Measurements from ENCODE around the gene FAAP20. TPM values are rescaled to one million over a fixed set of nuclear protein-coding genes. Genes with fewer than 3 reads are reported as not detected.

Gene FAAP20
- total and polyA plus RNA-seq, 10 of the 15 experiments (the other 5 are each of a cell fraction or from before 2014, with no cell fraction given), result 0.79 to 91.8 (median 20.9) TPM

DNA sequence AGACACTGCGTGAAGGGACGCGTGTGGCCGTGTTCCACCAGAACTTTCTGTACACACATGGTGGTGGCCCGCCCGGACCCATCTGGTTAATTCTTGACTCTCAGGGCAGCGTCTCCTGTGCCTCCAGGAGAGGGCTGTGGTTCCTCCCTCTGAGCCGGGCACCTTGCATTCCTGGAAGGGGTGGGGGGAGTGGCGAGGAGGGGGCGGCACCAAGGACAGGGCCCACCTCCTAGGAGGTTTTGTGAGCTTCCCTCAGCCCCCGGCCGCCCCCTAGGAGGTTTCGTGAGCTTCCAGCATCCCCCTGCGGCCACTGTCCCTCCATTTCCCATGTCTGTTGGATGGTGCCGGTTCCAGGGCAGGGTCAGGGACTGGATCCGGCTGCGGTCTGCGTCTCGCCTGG is 28.9 kb downstream of the FAAP20 start:
- ChIA-PET POLR2A (no interaction called here), CTCF (interaction anchor here (1.2 kb wide), 1 partner anchor 9 kb away, joined by 3 read pairs; no protein-coding TSS in a partner anchor), SMC1A (ENCODE audit: uncharacterized antibody, unreplicated experiment) (no interaction called here), RAD21 (ENCODE audit: unreplicated experiment) (no interaction called here)
- H4K20me1 ChIP-seq (ENCODE audit: control insufficient read depth, insufficient read depth), result no peaks in the 10 kb centered on the region
- no peaks in the 10 kb centered on the region; a peak in 1 of 4 replicates for H3K36me3 ChIP-seq (ENCODE audit: control insufficient read depth in 2 of 2, insufficient read depth in 2 of 2, low read length in 1 of 2)
- intact Hi-C loops (cut with micrococcal nuclease; ENCODE audit: unreplicated experiment) (no loop called here), in situ Hi-C loops (cut with MboI) (no loop called here)
- ATAC-seq, result no peak
- H2AFZ ChIP-seq (ENCODE audit: control insufficient read depth, low read depth, low read length), result no peak overlapping the region
- no peak overlapping the region for H3K4me3 ChIP-seq
- WGBS (ENCODE audit: insufficient coverage, insufficient replicate concordance, low lambda C conversion rate, missing lambda C conversion rate), result 83% methylated on average over 16 of the region's 19 CpGs
- H3K9me3 ChIP-seq (replicated peaks; ENCODE audit: control insufficient read depth, insufficient read depth, low read length), result no peaks in the 10 kb centered on the region; the same call in 1 of the 3 replicates
- TF ChIP-seq IKZF1 (conservative IDR thresholded peaks at IDR 0.05) (no peak), POLR2AphosphoS2 (IDR thresholded peaks at IDR 0.05; ENCODE audit: low read depth, low read length) (no peak), TCF7 (IDR thresholded peaks at IDR 0.05; ENCODE audit: borderline replicate concordance) (no peak), E2F4 (IDR thresholded peaks at IDR 0.05; ENCODE audit: low read depth, low read length) (no peak)
- no peak for FAIRE-seq
- H3K27me3 ChIP-seq (replicated peaks in 1 of 2; ENCODE audit: control insufficient read depth in 2 of 2, insufficient read depth in 2 of 2, low read length in 1 of 2), result no peaks in the 10 kb centered on the region
- no peak for DNase-seq (ENCODE audit: low read depth, low spot score)
- H3K4me1 ChIP-seq (ENCODE audit: control insufficient read depth, insufficient read depth, low read length), result no peaks in the 10 kb centered on the region
- no TSS peak for BruUV-seq (replicated peaks)
- H3K4me2 ChIP-seq (ENCODE audit: control insufficient read depth, insufficient read depth), result no peak overlapping the region
- H3K27ac ChIP-seq (ENCODE audit: control insufficient read depth, insufficient read depth), result no peak overlapping the region
- H3K9ac ChIP-seq (ENCODE audit: control insufficient read depth, insufficient read depth, low read length), result no peak overlapping the region
- H3K79me2 ChIP-seq (ENCODE audit: control insufficient read depth, insufficient read depth, low read length), result no peaks in the 10 kb centered on the region

- BruUV-seq (replicated peaks), result no TSS peak
- ChIA-PET CTCF (no interaction called here), SMC1A (ENCODE audit: uncharacterized antibody, unreplicated experiment) (no interaction called here), RAD21 (ENCODE audit: unreplicated experiment) (no interaction called here), POLR2A (no interaction called here)
- no peaks in the 10 kb centered on the region for H3K79me2 ChIP-seq (ENCODE audit: control insufficient read depth, insufficient read depth, low read length)
- no peak overlapping the region for H3K4me3 ChIP-seq
- H3K27ac ChIP-seq (ENCODE audit: control insufficient read depth, insufficient read depth), result no peak overlapping the region
- H3K9me3 ChIP-seq (replicated peaks; ENCODE audit: control insufficient read depth, insufficient read depth, low read length), result no peaks in the 10 kb centered on the region; the same call in 1 of the 3 replicates
- in situ Hi-C loops (cut with MboI) (no loop called here), intact Hi-C loops (cut with micrococcal nuclease; ENCODE audit: unreplicated experiment) (no loop called here)
- TF ChIP-seq NFYA (IDR thresholded peaks at IDR 0.05; ENCODE audit: borderline replicate concordance, low read depth, low read length) (no peak), HDAC2 (IDR thresholded peaks at IDR 0.05) (no peak), RELA (IDR thresholded peaks at IDR 0.05; ENCODE audit: borderline replicate concordance, partially characterized antibody) (no peak), CHD1 (IDR thresholded peaks at IDR 0.05; ENCODE audit: low read depth, low read length) (no peak), NBN (IDR thresholded peaks at IDR 0.05) (no peak), ZNF384 (IDR thresholded peaks at IDR 0.05; ENCODE audit: borderline replicate concordance, low read depth, low read length) (no peak)
- TF ChIP-seq, protein P1, sequence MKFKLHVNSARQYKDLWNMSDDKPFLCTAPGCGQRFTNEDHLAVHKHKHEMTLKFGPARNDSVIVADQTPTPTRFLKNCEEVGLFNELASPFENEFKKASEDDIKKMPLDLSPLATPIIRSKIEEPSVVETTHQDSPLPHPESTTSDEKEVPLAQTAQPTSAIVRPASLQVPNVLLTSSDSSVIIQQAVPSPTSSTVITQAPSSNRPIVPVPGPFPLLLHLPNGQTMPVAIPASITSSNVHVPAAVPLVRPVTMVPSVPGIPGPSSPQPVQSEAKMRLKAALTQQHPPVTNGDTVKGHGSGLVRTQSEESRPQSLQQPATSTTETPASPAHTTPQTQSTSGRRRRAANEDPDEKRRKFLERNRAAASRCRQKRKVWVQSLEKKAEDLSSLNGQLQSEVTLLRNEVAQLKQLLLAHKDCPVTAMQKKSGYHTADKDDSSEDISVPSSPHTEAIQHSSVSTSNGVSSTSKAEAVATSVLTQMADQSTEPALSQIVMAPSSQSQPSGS (IDR thresholded peaks at IDR 0.05; ENCODE audit: low read length), result no peak
- DNase-seq (ENCODE audit: low read depth, low spot score), result no peak
- no peak overlapping the region for H3K4me2 ChIP-seq (ENCODE audit: control insufficient read depth, insufficient read depth)
- no peaks in the 10 kb centered on the region for H4K20me1 ChIP-seq (ENCODE audit: control insufficient read depth, insufficient read depth)
- ATAC-seq, result no peak
- 89% methylated on average over 7 of the region's 7 CpGs for WGBS (ENCODE audit: insufficient coverage, insufficient replicate concordance, low lambda C conversion rate, missing lambda C conversion rate)
- FAIRE-seq, result no peak
- H3K4me1 ChIP-seq (ENCODE audit: control insufficient read depth, insufficient read depth, low read length), result no peaks in the 10 kb centered on the region
- no peak overlapping the region for H3K9ac ChIP-seq (ENCODE audit: control insufficient read depth, insufficient read depth, low read length)
- H3K27me3 ChIP-seq (replicated peaks in 1 of 2; ENCODE audit: control insufficient read depth in 2 of 2, insufficient read depth in 2 of 2, low read length in 1 of 2), result no peaks in the 10 kb centered on the region
- H3K36me3 ChIP-seq (ENCODE audit: control insufficient read depth in 2 of 2, insufficient read depth in 2 of 2, low read length in 1 of 2), result no peaks in the 10 kb centered on the region; a peak in 1 of 4 replicates
- H2AFZ ChIP-seq (ENCODE audit: control insufficient read depth, low read depth, low read length), result no peak overlapping the region
Observed at GRCh38 chr1:2163205-2163604, 31.4 kb downstream of the FAAP20 start.

All from GM12878 (cell line).